Stimulated activated CD4-positive, alpha-beta T cell treated with anti-CD3 and anti-CD28 coated beads, Interleukin-12 subunit alpha, Interleukin-12 subunit beta, amount 100 ng/mL, for 48 hours (primary cell): ENCODE data around the gene C3orf20.

Experiments
- DNase-seq, 3 donors: peaks; one replicate each; pipeline ENCODE4 v3.0.0-alpha.2; 2020; ENCODE audit warnings: low read depth in 2 of 3, low spot score in 1 of 3

The C3orf20 gene

DNA sequence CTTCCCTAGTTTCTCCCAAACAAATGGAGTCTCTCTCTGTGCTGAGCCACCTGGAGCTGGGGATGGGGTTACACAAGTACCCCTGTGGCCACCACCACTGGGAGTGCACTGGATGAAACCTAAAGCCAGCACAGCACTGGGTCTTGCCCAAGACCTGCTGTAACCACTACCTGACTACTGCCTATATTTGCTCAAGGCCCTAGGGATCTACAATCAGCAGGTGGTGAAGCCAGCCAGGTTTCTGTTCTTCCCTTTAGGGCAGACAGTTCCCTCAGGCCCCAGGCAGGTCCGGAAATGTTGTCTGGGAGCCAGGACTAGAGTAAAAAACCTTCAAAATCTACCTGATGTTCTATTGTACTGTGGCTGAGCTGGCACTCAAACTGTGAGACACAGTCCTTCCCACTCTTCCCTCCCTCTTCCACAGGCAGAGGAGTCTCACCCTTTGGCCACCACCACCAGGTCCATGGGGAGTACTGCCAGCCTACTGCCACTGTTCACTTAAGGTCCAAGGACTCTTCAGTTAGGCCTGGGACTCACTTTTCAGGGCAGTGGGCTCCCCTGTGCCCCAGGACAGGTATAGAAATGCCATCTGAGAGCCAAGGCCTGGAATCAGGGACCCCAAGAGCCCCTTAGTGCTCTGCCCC lies 23.8 kb downstream of the C3orf20 start:
- no peak for DNase-seq

GRCh38 chr3:14699643-14700042 lies 24.7 kb downstream of the C3orf20 start:
- DNase-seq, result no peak

GRCh38 chr3:14700891-14701290 lies 25.9 kb downstream of the C3orf20 start:
- DNase-seq, result no peak

- no peak for DNase-seq
These were observed 26.7 kb downstream of the C3orf20 start for GRCh38 chr3:14701676-14702075.

DNA sequence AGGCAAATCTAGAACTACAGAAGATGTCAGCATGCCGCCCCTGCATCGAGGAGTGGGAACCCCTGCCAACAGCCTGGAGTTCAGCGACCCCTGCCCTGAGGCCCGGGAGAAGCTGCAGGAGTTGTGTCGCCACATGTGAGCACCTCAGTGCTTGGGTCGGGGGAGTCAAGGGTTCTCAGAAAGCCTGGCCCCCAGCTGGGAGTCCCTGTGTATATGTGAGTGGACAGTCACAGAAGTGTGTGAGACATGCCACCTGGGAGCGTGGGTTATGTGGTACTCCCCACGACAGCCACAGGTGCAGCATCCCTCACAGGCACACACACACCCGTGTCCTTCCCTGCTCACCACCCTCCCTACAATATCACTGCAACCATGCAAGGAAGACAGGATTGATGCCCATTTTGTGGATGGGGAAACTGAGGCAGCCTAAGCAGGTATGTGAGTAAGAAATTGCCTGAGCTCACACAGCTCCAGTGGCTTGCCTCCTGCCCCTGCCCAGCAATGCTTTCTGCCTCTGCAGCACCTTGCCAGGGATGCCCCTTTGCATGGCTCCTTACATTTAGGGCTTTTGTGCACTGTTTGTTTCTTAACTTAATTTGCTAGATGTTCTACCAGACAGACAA lies 28.3 kb downstream of the C3orf20 start:
- no peak for DNase-seq

DNA sequence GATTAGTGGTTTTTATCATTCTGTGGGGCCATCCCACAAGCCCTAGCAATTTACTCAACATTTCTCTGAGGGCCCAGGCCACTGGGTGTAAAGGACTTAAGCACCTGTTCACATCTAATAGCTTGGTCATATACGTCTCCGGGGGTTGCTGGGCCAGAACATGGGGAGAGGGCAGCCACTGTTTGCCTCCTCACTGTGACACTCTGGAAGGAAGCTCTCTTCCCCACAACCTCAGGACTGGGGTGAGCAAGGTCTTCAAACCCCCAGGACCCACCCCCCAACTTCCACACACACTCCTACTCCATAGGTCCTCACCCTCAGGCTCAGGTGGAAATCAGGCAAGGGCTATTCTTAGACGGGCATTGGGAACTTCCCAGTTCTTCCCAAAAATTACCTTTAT lies 28.9 kb downstream of the C3orf20 start:
- DNase-seq, result no peak

DNA sequence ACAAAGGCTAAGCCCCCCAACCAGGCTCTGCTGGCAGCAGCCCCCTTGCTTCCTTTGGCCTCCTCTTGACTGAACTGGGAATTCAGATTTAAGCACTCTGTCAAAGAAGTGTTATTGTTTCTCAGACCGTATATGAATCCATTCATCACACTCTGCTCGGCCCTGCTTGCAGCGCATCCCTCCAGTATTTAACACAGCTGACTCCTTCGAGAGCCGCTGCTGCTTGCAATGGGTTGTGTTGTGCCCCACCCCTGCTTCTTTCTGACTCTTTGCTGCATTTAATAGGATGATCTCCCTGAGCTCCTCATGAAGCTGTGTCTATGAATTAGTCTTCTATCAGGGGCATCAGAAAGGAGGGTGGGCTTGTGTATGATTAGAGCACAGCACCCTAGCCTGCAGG lies 31.2 kb downstream of the C3orf20 start:
- no peak for DNase-seq

DNA sequence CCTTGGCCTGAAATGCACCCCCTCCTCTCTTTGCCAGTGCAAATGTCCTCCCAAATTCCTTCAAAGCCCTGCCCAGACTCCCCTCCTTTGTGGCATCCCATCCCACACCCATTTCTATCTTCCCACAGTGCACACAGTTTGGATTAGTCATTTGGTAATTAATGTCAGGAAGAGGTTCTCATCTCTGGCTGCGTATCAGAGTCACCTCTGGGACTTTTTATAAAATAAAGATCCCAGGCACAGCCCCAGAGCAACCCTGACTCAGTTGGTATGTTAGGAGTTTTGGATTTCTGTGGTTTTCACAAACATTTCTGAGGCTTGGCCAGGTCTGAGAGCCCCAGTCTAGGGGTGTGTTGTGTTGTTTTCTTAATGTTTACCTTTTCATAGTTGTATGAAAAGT lies 41.6 kb downstream of the C3orf20 start:
- no peak for DNase-seq

- DNase-seq, result no peak
These were observed 42.4 kb downstream of the C3orf20 start for GRCh38 chr3:14717307-14717706.

- no peak for DNase-seq
These were observed 43.6 kb downstream of the C3orf20 start for GRCh38 chr3:14718539-14718938.

DNA sequence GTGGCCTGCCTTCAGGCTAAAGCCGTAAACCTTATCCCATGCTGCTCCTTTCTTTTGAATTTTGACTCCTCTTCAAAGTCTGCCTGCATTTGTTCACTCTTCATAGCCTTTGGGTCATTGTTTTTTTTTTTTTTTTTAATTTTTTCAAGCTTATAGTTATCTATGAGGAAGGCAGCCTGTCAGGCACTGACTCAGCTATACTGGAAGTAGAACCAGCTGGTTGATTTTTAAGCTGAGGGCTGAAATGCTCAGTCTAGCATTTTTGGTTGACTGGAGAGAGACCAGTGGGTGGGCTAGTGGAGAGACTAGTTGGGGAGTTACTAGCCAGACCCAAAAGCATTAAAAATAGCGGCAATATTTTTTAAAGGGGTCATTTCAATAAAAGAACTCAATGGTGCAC lies 44.1 kb downstream of the C3orf20 start:
- DNase-seq, result no peak

GRCh38 chr3:14721126-14721864 lies 46.4 kb downstream of the C3orf20 start:
- no peak for DNase-seq

GRCh38 chr3:14725013-14725412 lies 50.1 kb downstream of the C3orf20 start:
- no peak for DNase-seq

DNA sequence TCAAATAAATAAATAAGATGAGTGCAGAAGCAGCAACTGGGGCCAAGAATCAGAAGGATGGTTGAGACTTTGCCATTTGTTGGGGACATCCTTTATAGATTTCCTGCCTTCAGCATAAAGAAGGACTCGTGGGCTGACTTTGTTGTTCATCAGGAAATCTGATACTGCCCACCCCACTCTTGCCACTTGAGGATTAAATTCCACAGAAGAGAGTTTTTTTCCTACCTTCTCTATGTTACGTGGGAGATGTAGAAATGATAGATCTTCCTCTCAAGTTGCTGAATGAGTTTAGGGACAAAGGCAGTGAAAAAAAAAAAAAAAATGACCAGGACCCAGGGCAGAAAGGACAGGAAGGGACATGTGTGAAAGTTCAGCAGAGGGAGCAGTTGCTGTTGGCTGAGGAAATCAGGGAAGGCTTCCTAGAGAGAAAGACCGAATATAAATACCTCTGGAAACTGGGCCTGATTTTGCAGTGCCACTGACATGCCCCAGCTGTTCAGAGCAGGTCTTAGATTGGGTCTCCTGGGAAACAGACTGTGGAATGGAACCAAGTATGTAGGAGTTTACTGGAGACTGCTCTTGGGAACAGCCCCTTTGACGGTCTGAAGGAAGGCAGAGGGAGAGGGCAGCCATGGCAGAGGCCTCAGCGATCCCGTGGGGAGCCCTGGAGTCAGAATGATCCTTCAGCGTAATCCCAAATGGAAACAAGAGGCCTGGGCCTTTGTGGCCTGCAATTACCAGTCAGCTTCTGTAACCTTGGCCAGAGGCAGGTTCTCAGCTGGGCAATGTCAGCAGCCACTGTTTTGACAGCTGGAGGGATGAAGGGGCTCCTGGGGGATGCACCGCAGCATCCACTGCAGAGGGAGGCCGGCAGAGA lies 50.9 kb downstream of the C3orf20 start:
- DNase-seq, result no peak

- DNase-seq, result no peak
These were observed 51.5 kb downstream of the C3orf20 start for GRCh38 chr3:14726441-14726780.

DNA sequence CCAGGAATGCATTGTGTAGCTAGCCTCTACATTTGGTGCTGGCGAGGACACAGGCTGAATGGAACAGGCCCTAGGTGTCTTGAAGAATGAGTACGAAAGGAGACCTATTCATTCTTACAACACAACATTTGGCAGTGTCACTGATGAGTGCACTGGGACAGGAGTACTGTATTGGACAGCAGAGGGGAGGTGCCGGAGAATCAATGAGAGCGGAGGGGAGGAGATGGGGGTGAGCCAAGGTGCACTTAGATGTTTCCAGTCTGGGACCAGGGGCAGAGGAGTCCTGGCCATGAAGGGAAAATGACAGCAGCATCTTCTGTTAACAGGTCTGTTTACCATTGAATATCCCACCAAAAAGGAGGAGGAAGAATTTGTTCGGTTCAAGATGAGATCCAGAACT lies 53.2 kb downstream of the C3orf20 start:
- DNase-seq, result no peak

DNA sequence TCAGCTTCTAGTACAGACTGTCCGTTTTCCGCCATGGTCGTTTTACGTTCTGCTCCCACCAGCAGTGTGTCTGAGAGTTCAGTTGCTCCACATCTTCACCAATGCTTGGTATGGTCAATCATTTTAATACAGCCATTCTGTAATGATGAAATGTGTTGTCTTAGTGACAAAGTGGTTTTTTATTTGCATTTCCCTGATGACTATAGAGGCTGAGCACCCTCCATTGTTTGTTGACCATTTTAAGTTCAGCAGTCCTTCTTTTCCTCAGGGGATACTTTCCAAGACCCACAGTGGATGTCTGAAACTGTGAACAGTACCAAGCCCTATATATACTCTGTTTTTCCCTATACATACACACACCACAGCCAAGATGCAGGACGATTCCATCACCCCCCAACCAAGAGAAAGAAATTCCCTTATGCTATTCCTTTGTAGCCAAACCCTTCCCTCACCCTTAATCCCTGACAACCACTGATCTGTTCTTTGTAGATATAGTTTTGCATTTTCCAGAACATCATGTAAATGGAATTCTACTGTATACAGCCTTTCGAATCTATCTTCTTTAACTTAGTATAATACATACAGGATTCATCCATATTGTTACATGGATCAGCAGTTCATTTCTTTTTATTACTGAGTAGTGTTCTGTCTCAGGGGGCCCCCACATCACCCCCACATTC lies 55.9 kb downstream of the C3orf20 start:
- DNase-seq, result no peak

GRCh38 chr3:14740983-14741382 lies 66.0 kb downstream of the C3orf20 start:
- DNase-seq, result no peak

GRCh38 chr3:14741510-14741909 lies 66.6 kb downstream of the C3orf20 start:
- DNase-seq, result no peak

DNA sequence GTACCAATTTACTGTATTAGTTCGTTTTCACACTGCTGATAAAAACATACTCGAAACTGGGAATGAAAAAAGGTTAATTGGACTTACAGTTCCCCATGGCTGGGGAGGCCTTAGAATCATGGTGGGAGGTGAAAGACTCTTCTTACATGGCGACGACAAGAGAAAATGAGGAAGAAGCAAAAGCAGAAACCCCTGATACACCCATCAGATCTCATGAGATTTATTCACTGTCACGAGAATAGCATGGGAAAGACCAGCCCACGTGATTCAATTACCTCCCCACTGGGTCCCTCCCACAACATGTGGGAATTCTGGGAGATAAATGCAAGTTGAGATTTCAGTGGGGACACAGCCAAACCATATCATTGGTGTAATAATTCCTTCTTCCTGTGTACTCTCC lies 69.6 kb downstream of the C3orf20 start:
- DNase-seq, result no peak

DNA sequence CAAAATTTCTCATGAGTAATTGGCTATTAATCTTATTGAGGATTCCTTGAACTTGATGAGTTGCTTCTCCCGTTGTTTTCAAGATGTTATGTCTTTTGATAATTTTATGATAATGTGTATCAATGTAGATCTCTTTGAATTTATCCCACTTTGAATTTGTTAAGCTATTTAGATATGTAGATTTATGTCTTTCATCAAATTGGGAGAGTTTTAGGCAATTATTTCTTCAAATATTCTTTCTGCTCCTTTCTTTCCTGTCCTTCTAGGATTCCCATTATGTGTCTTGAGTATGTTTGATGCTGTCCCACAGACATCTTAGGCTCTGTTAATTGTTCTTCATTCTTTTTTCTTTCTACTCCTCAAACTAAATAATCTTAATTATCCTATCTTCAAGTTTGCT lies 75.7 kb downstream of the C3orf20 start:
- DNase-seq, result no peak
